IMR-90 (cell line): ENCODE data around the gene MYO1A. TPM values are rescaled to one million over a fixed set of nuclear protein-coding genes. Genes with fewer than 3 reads are reported as not detected.

ENCODE experiments used
- ATAC-seq: fragments of 200-7000 bp; cut with Tn5 transposase; 2 replicates; pipeline ENCODE4 v1.9.1; 2020; ENCODE audit warnings: low read depth, mild to moderate bottlenecking, moderate library complexity
- BruUV-seq: library from RNA; stranded (reverse); fragments of 400-500 nt; replicated peaks from 2 replicates; lab custom pipeline; 2021; lab: Mats Ljungman, UMichigan
- CTCF ChIA-PET: fragments of 300-600 bp; formaldehyde crosslinking; extraction: SDS; loops from one replicate; lab custom pipeline; 2021; ENCODE audit warnings: antibody characterized with exemption; lab: Yijun Ruan, JAX
- POLR2A ChIA-PET: fragments of 300-600 bp; sonication (Branson Sonifier 250); formaldehyde crosslinking; loops from one replicate; lab custom pipeline; 2022; ENCODE audit warnings: antibody characterized with exemption; ENCODE audit not compliant: unreplicated experiment; lab: Charles Lee
- DNase-seq: peaks from one replicate; pipeline ENCODE4 v3.0.0; 2013
- H2AFZ ChIP-seq: replicated peaks from 2 replicates; pipeline ENCODE3; 2013; ENCODE audit warnings: low read length, mild to moderate bottlenecking; ENCODE audit not compliant: poor library complexity
- H2AK5ac ChIP-seq: 2 replicates; pipeline ENCODE4 v1.6.1; 2013; ENCODE audit warnings: low read depth, low read length, inconsistent platforms
- H2AK9ac ChIP-seq: replicated peaks from 2 replicates; pipeline ENCODE3; 2013; ENCODE audit warnings: mild to moderate bottlenecking, low read depth, low read length, moderate library complexity; ENCODE audit not compliant: poor library complexity
- H2BK120ac ChIP-seq: 2 replicates; pipeline ENCODE4 v1.6.1; 2013; ENCODE audit warnings: low read depth, low read length, inconsistent platforms
- H2BK15ac ChIP-seq: 3 replicates; pipeline ENCODE4 v1.6.1; 2013; ENCODE audit warnings: low read depth, low read length, inconsistent platforms
- H2BK20ac ChIP-seq: 2 replicates; pipeline ENCODE4 v1.6.1; 2013; ENCODE audit warnings: low read depth, mild to moderate bottlenecking, inconsistent platforms, low read length, moderate library complexity
- H2BK5ac ChIP-seq: 2 replicates; pipeline ENCODE4 v1.6.1; 2013; ENCODE audit warnings: mild to moderate bottlenecking, low read depth, low read length, inconsistent platforms; ENCODE audit not compliant: poor library complexity, severe bottlenecking
- H3K14ac ChIP-seq: replicated peaks from 2 replicates; pipeline ENCODE4 v1.6.1; 2013; ENCODE audit warnings: low read depth, low read length, inconsistent platforms
- H3K18ac ChIP-seq: 2 replicates; pipeline ENCODE4 v1.6.1; 2013; ENCODE audit warnings: low read depth, low read length, control low read depth
- H3K23ac ChIP-seq: 2 replicates; pipeline ENCODE4 v1.6.1; 2013; ENCODE audit warnings: low read depth, low read length, inconsistent platforms
- H3K27ac ChIP-seq: 2 replicates; pipeline ENCODE4 v1.5.1; 2013; ENCODE audit warnings: mild to moderate bottlenecking, control low read depth, low read length; ENCODE audit not compliant: insufficient read depth
- H3K27me3 ChIP-seq: 2 replicates; pipeline ENCODE4 v1.6.1; 2013; ENCODE audit warnings: low read length; ENCODE audit not compliant: control insufficient read depth, insufficient read depth
- H3K36me3 ChIP-seq: 2 replicates; pipeline ENCODE4 v1.6.1; 2013; ENCODE audit warnings: low read length, mixed read lengths; ENCODE audit not compliant: control insufficient read depth, insufficient read depth
- H3K4ac ChIP-seq: 2 replicates; pipeline ENCODE4 v1.6.1; 2013; ENCODE audit warnings: low read depth, low read length, inconsistent platforms
- H3K4me1 ChIP-seq: 2 replicates; pipeline ENCODE4 v1.6.1; 2013; ENCODE audit warnings: low read length, mixed read lengths; ENCODE audit not compliant: control insufficient read depth, insufficient read depth
- H3K4me2 ChIP-seq: 2 replicates; pipeline ENCODE4 v1.6.1; 2013; ENCODE audit warnings: low read depth, mild to moderate bottlenecking, control low read depth, low read length, moderate library complexity
- H3K4me3 ChIP-seq: 2 replicates; pipeline ENCODE4 v1.5.1; 2013; ENCODE audit warnings: low read depth, mild to moderate bottlenecking, control low read depth, low read length, moderate library complexity; ENCODE audit not compliant: insufficient read depth
- H3K56ac ChIP-seq: 2 replicates; pipeline ENCODE4 v1.6.1; 2013; ENCODE audit warnings: low read length, inconsistent platforms; ENCODE audit not compliant: insufficient read depth; ENCODE audit errors: extremely low read depth
- H3K79me1 ChIP-seq, 2 experiments: 2 replicates each; pipeline ENCODE4 v1.6.1; 2013; ENCODE audit warnings: low read length in 2 of 2, inconsistent platforms in 1 of 2, low read depth in 1 of 2
- H3K9ac ChIP-seq: 2 replicates; pipeline ENCODE4 v1.6.1; 2013; ENCODE audit warnings: low read depth, low read length, control low read depth
- H3K9me1 ChIP-seq: 2 replicates; pipeline ENCODE4 v1.6.1; 2013; ENCODE audit warnings: low read length, inconsistent platforms; ENCODE audit not compliant: insufficient read depth
- H3K9me3 ChIP-seq: 2 replicates; pipeline ENCODE4 v1.6.1; 2013; ENCODE audit warnings: low read length; ENCODE audit not compliant: control insufficient read depth, insufficient read depth
- H4K20me1 ChIP-seq: 2 replicates; pipeline ENCODE4 v1.6.1; 2013; ENCODE audit warnings: low read length, inconsistent platforms; ENCODE audit not compliant: insufficient read depth
- H4K5ac ChIP-seq: 2 replicates; pipeline ENCODE4 v1.6.1; 2013; ENCODE audit warnings: mild to moderate bottlenecking, low read depth, low read length, control low read depth
- H4K8ac ChIP-seq, 2 experiments: 2 replicates each; pipeline ENCODE4 v1.6.1; 2013; ENCODE audit warnings: low read depth in 2 of 2, low read length in 2 of 2, control low read depth in 1 of 2, inconsistent platforms in 1 of 2
- H4K91ac ChIP-seq: 2 replicates; pipeline ENCODE4 v1.6.1; 2013; ENCODE audit warnings: low read depth, low read length, inconsistent platforms; ENCODE audit not compliant: insufficient read depth
- CHD1 ChIP-seq: IDR thresholded peaks from 2 replicates; pipeline ENCODE4 v1.6.1; 2012; ENCODE audit warnings: low read depth, low read length, improper control_type of control experiment
- ELK1 ChIP-seq: fragments of 150-350 bp; IDR thresholded peaks from 2 replicates; pipeline ENCODE4 v1.6.1; 2016; ENCODE audit warnings: low read depth, mild to moderate bottlenecking, low read length, moderate library complexity, borderline replicate concordance
- MXI1 ChIP-seq: IDR thresholded peaks from 2 replicates; pipeline ENCODE4 v1.6.1; 2012; ENCODE audit warnings: low read depth, mild to moderate bottlenecking, low read length, moderate library complexity, borderline replicate concordance
- POLR2A ChIP-seq: IDR thresholded peaks from 2 replicates; pipeline ENCODE4 v1.6.1; 2012; ENCODE audit warnings: mild to moderate bottlenecking, low read depth, low read length
- RCOR1 ChIP-seq: IDR thresholded peaks from 2 replicates; pipeline ENCODE4 v1.6.1; 2012; ENCODE audit warnings: mild to moderate bottlenecking, low read length, improper control_type of control experiment; ENCODE audit not compliant: insufficient replicate concordance
- RFX5 ChIP-seq: IDR thresholded peaks from 2 replicates; pipeline ENCODE4 v1.8.0; 2012; ENCODE audit warnings: low read depth, mild to moderate bottlenecking, low read length, moderate library complexity
- SMC3 ChIP-seq: fragments of 150-350 bp; IDR thresholded peaks from 2 replicates; pipeline ENCODE4 v1.6.1; 2016; ENCODE audit warnings: low read depth, mild to moderate bottlenecking, antibody characterized with exemption, low read length, moderate library complexity
- WGBS, 2 experiments: methylation state at CpG; one replicate each; pipeline versions ENCODE4 v1.1.5 to v1.1.7; 2013; ENCODE audit warnings: missing lambda C conversion rate in 2 of 2; ENCODE audit not compliant: insufficient read length in 1 of 2; ENCODE audit errors: extremely low coverage in 2 of 2; 5-methylcytosine and 5-hydroxymethylcytosine counted together
- dilution Hi-C: fragments of 300-500 bp; cut with HindIII; formaldehyde crosslinking; loops from one replicate; pipeline ENCODE4 v1.14.3; 2018; ENCODE audit warnings: low sequenced_read_pairs; ENCODE audit not compliant: unreplicated experiment
- in situ Hi-C: fragments of 300-500 bp; cut with MboI; formaldehyde crosslinking; loops from 3 replicates; pipeline ENCODE4 v1.14.3; 2019; ENCODE audit warnings: low sequenced_read_pairs, inconsistent platforms, mixed read lengths
- intact Hi-C: fragments of 100-400 bp; cut with micrococcal nuclease; formaldehyde crosslinking; loops from 2 replicates; pipeline ENCODE4 v1.10.0; 2022
- polyA plus RNA-seq, 3 experiments: library from polyadenylated mRNA; depleted of rRNA; stranded (reverse); fragments of >200 nt; gene quantifications; 2 replicates each; pipeline ENCODE4 v1.2.3, GENCODE V29; 2012; ENCODE audit warnings: low replicate concordance in 1 of 3
- total RNA-seq: library from RNA; depleted of rRNA; stranded (reverse); fragments of >200 nt; gene quantifications from 2 replicates; pipeline ENCODE4 v1.2.3, GENCODE V29; 2012

MYO1A gene
- total and polyA plus RNA-seq, 2 of the 4 experiments (the other 2 are of a cell fraction) = under 0.01 TPM; not detected in 1

GRCh38 chr12:57037264-57037663 is 12.7 kb downstream of the MYO1A start:
- dilution Hi-C loops = no loop called here
- POLR2A ChIA-PET = no interaction called here

More at GRCh38 chr12:57037264-57037663, 12.7 kb downstream of the MYO1A start:
- H4K8ac ChIP-seq = no peak overlapping the region
- no peak overlapping the region for H3K4ac ChIP-seq
- no peak overlapping the region for H2AK5ac ChIP-seq
- WGBS, 2 experiments = 31% methylated on average over 2 of the region's 3 CpGs; no CpG with 5 or more reads in 1 of the 2 experiments
- TF ChIP-seq CHD1 (no peak), MXI1 (no peak), SMC3 (no peak), RFX5 (no peak), POLR2A (no peak), ELK1 (no peak), RCOR1 (no peak)
- in situ Hi-C loops = no loop called here
- no peak for DNase-seq
- H2BK120ac ChIP-seq = no peak overlapping the region
- H3K9me1 ChIP-seq = no peaks in the 10 kb centered on the region
- H3K4me1 ChIP-seq = no peaks in the 10 kb centered on the region
- no peak overlapping the region for H4K5ac ChIP-seq
- CTCF ChIA-PET = no interaction called here
- H3K56ac ChIP-seq = no peak overlapping the region
- H3K79me1 ChIP-seq = no peaks in the 10 kb centered on the region
- no peak overlapping the region for H3K23ac ChIP-seq
- BruUV-seq = no TSS peak
- intact Hi-C loops = no loop called here
- no peak overlapping the region for H2BK5ac ChIP-seq
- no peak overlapping the region for H3K9ac ChIP-seq
- H2AFZ ChIP-seq = no peak overlapping the region
- H3K4me2 ChIP-seq = no peak overlapping the region
- H3K27ac ChIP-seq = no peak overlapping the region
- H2BK20ac ChIP-seq = no peak overlapping the region
- no peak overlapping the region for H2BK15ac ChIP-seq
- no peaks in the 10 kb centered on the region for H3K9me3 ChIP-seq
- H4K20me1 ChIP-seq = no peaks in the 10 kb centered on the region
- H3K36me3 ChIP-seq = no peaks in the 10 kb centered on the region
- ATAC-seq = no peak
- peaks cover 59% of the 10 kb centered on the region for H3K27me3 ChIP-seq
- H3K4me3 ChIP-seq = no peak overlapping the region
- H4K91ac ChIP-seq = no peak overlapping the region
- H3K14ac ChIP-seq = no peak overlapping the region
- H2AK9ac ChIP-seq = no peak overlapping the region
- H3K18ac ChIP-seq = no peak overlapping the region
